Measurements from ENCODE around the gene HOXA2. TPM values are rescaled to one million over a fixed set of nuclear protein-coding genes. Genes with fewer than 3 reads are reported as not detected.

The HOXA2 gene
- total and polyA plus RNA-seq, 2 of the 13 experiments (the other 11 are each of a cell fraction or from before 2014, with no cell fraction given) = 0.22 to 0.29 TPM

DNA sequence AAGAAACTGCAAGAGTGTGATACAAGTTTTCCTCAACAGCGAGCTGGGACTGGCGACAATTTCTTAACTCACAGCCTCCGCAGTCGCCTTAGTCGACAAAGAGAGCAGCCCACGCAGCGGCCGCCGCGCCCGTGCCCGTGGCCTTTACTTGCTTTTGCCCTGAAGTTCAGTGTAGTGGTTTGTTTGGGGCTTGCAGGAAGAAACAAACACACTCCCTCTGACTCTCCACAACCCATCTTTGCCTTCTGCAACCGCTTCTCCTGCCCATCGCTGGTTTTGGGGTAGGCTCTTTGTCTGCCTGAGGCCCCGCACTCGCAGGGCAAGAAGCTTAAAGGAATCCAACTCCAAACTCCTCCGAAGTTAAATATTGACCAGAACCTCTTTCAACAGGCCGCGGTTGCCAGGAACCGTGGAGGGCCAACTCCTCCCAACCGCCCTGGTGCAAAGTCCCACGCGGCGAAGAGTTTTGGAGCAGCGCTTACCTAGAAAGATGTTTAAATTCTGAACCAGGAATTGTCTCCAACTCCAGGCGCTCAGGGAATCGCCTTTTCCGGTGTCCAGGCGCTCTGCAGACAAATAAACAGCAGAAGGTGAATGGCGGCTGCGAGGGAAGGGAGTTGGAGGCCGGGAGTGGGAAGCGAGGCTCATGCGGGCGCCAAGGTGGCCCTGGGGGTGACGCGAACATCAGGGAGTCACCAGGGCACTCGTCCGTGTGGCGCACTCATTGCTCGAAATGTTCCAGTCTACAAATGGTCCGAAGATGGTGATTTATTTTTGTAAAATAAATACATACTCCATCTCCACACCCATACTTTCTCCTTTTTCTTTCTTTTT, 19.8 kb upstream of the HOXA2 start (continued):
- TF ChIP-seq REST (IDR thresholded peaks at IDR 0.05; ENCODE audit: borderline replicate concordance in 1 of 2, low read depth in 1 of 2, low read length in 2 of 2) (peak in 1 of 2 experiments; percentile 61; a peak in 1 of 4 replicates), ONECUT2 (CRISPR knock-in tag; IDR thresholded peaks at IDR 0.05) (no peak), ZNF335 (CRISPR knock-in tag; IDR thresholded peaks at IDR 0.05) (peak; percentile 60; the same call in 1 of the 2 replicates), ZNF235 (CRISPR knock-in tag; IDR thresholded peaks at IDR 0.05; ENCODE audit: borderline replicate concordance) (no peak), MTA1 (CRISPR knock-in tag; IDR thresholded peaks at IDR 0.05; ENCODE audit: borderline replicate concordance) (peak; percentile 67; the same call in 1 of the 2 replicates), ZNF205 (CRISPR knock-in tag; IDR thresholded peaks at IDR 0.05) (no peak; the same call in 1 of the 2 replicates), BCL6 (CRISPR knock-in tag; IDR thresholded peaks at IDR 0.05) (peak; percentile 98), NR2F1 (CRISPR knock-in tag; IDR thresholded peaks at IDR 0.05) (0 out of 4 replicates have a peak, but pooled peaks of 1 of the 2 experiments have one; percentile 13), SPEN (CRISPR knock-in tag; IDR thresholded peaks at IDR 0.05; ENCODE audit: low read depth) (peak; percentile 54), ZNF34 (CRISPR knock-in tag; IDR thresholded peaks at IDR 0.05; ENCODE audit: borderline replicate concordance) (peak; percentile 53; the same call in 1 of the 2 replicates), ARID2 (CRISPR knock-in tag; IDR thresholded peaks at IDR 0.05; ENCODE audit: borderline replicate concordance) (0 out of 2 replicates have a peak, but pooled peaks have one; percentile 34), CBFB (CRISPR knock-in tag; IDR thresholded peaks at IDR 0.05) (no peak), THRA (CRISPR knock-in tag; IDR thresholded peaks at IDR 0.05; ENCODE audit: borderline replicate concordance) (0 out of 2 replicates have a peak, but pooled peaks have one; percentile 36)
- TF ChIP-seq, protein P1, sequence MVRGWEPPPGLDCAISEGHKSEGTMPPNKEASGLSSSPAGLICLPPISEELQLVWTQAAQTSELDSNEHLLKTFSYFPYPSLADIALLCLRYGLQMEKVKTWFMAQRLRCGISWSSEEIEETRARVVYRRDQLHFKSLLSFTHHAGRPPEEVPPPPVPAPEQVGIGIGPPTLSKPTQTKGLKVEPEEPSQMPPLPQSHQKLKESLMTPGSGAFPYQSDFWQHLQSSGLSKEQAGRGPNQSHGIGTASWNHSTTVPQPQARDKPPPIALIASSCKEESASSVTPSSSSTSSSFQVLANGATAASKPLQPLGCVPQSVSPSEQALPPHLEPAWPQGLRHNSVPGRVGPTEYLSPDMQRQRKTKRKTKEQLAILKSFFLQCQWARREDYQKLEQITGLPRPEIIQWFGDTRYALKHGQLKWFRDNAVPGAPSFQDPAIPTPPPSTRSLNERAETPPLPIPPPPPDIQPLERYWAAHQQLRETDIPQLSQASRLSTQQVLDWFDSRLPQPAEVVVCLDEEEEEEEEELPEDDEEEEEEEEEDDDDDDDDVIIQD (CRISPR knock-in tag; IDR thresholded peaks at IDR 0.05; ENCODE audit: low read depth) = no peak
- TF ChIP-seq, protein P2, sequence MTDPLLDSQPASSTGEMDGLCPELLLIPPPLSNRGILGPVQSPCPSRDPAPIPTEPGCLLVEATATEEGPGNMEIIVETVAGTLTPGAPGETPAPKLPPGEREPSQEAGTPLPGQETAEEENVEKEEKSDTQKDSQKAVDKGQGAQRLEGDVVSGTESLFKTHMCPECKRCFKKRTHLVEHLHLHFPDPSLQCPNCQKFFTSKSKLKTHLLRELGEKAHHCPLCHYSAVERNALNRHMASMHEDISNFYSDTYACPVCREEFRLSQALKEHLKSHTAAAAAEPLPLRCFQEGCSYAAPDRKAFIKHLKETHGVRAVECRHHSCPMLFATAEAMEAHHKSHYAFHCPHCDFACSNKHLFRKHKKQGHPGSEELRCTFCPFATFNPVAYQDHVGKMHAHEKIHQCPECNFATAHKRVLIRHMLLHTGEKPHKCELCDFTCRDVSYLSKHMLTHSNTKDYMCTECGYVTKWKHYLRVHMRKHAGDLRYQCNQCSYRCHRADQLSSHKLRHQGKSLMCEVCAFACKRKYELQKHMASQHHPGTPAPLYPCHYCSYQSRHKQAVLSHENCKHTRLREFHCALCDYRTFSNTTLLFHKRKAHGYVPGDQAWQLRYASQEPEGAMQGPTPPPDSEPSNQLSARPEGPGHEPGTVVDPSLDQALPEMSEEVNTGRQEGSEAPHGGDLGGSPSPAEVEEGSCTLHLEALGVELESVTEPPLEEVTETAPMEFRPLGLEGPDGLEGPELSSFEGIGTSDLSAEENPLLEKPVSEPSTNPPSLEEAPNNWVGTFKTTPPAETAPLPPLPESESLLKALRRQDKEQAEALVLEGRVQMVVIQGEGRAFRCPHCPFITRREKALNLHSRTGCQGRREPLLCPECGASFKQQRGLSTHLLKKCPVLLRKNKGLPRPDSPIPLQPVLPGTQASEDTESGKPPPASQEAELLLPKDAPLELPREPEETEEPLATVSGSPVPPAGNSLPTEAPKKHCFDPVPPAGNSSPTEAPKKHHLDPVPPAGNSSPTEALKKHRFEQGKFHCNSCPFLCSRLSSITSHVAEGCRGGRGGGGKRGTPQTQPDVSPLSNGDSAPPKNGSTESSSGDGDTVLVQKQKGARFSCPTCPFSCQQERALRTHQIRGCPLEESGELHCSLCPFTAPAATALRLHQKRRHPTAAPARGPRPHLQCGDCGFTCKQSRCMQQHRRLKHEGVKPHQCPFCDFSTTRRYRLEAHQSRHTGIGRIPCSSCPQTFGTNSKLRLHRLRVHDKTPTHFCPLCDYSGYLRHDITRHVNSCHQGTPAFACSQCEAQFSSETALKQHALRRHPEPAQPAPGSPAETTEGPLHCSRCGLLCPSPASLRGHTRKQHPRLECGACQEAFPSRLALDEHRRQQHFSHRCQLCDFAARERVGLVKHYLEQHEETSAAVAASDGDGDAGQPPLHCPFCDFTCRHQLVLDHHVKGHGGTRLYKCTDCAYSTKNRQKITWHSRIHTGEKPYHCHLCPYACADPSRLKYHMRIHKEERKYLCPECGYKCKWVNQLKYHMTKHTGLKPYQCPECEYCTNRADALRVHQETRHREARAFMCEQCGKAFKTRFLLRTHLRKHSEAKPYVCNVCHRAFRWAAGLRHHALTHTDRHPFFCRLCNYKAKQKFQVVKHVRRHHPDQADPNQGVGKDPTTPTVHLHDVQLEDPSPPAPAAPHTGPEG (CRISPR knock-in tag; IDR thresholded peaks at IDR 0.05) = no peak

All from HepG2 (cell line).